ENCODE data around the gene ACTRT1.

- TF ChIP-seq CTCF (conservative IDR thresholded peaks at IDR 0.05), result peak; percentile 20
- TF ChIP-seq ZFX (IDR thresholded peaks at IDR 0.05), result no peak
These were observed 31.5 kb downstream of the ACTRT1 start for GRCh38 chrX:128020701-128021100.
